PC-3 (cell line): ENCODE data around the gene SNRNP70. TPM values are rescaled to one million over a fixed set of nuclear protein-coding genes. Genes with fewer than 3 reads are reported as not detected.

Experiments used
- ATAC-seq: fragments of 200-7000 bp; cut with Tn5 transposase; 2 replicates; pipeline ENCODE4 v1.9.1; 2020; ENCODE audit warnings: mild to moderate bottlenecking, moderate library complexity
- BruUV-seq: library from RNA; stranded (reverse); fragments of 400-500 nt; replicated peaks from 2 replicates; lab custom pipeline; 2021; lab: Mats Ljungman, UMichigan
- CTCF ChIA-PET: fragments of 300-600 bp; sonication (Branson Sonifier 250); formaldehyde crosslinking; loops from one replicate; lab custom pipeline; 2022; ENCODE audit warnings: antibody characterized with exemption; lab: Charles Lee
- POLR2A ChIA-PET: fragments of 300-600 bp; sonication (Branson Sonifier 250); formaldehyde crosslinking; loops from one replicate; lab custom pipeline; 2022; ENCODE audit warnings: antibody characterized with exemption; ENCODE audit not compliant: unreplicated experiment; lab: Charles Lee
- DNase-seq: peaks from one replicate; pipeline ENCODE4 v3.0.0-alpha.2; 2015
- H2AFZ ChIP-seq: fragments of 300-600 bp; sonication (generic); 2 replicates; pipeline ENCODE4 v1.6.0; 2016; ENCODE audit warnings: antibody characterized with exemption, low read length
- H3F3A ChIP-seq: fragments of 300-600 bp; sonication (generic); one replicate; pipeline ENCODE4 v1.6.0; 2017; ENCODE audit warnings: antibody characterized with exemption, low read length, control low read depth, mild to moderate bottlenecking; ENCODE audit not compliant: unreplicated experiment
- H3K27ac ChIP-seq: fragments of 300-600 bp; sonication (generic); 2 replicates; pipeline ENCODE4 v1.5.1; 2016; ENCODE audit warnings: mild to moderate bottlenecking, low read length
- H3K27me3 ChIP-seq: fragments of 300-600 bp; sonication (generic); 2 replicates; pipeline ENCODE4 v1.6.1; 2016; ENCODE audit warnings: low read length, mixed read lengths
- H3K36me3 ChIP-seq: fragments of 300-600 bp; sonication (generic); 2 replicates; pipeline ENCODE4 v1.6.1; 2016; ENCODE audit warnings: low read depth, mixed run types, low read length, mixed read lengths
- H3K4me1 ChIP-seq: fragments of 300-600 bp; sonication (generic); 2 replicates; pipeline ENCODE4 v1.5.1; 2016; ENCODE audit warnings: low read length; ENCODE audit not compliant: insufficient read depth
- H3K4me2 ChIP-seq: fragments of 300-600 bp; sonication (generic); 2 replicates; pipeline ENCODE4 v1.6.0; 2016; ENCODE audit warnings: low read length
- H3K4me3 ChIP-seq: fragments of 300-600 bp; sonication (generic); 2 replicates; pipeline ENCODE4 v1.5.1; 2016; ENCODE audit warnings: mild to moderate bottlenecking, low read length, mixed read lengths
- H3K79me2 ChIP-seq: fragments of 300-600 bp; sonication (generic); 2 replicates; pipeline ENCODE4 v1.6.1; 2017; ENCODE audit warnings: low read length, mixed read lengths
- H3K9ac ChIP-seq: fragments of 300-600 bp; sonication (generic); 2 replicates; pipeline ENCODE4 v1.6.0; 2016; ENCODE audit warnings: mild to moderate bottlenecking, low read length
- H3K9me2 ChIP-seq: fragments of 300-600 bp; sonication (generic); replicated peaks from 2 replicates; pipeline ENCODE4 v1.6.1; 2016; ENCODE audit warnings: mixed run types, low read length, mixed read lengths
- H3K9me3 ChIP-seq: fragments of 300-600 bp; sonication (generic); 2 replicates; pipeline ENCODE4 v1.6.1; 2016; ENCODE audit warnings: low read length, mixed read lengths
- H4K20me1 ChIP-seq: fragments of 300-600 bp; sonication (generic); 2 replicates; pipeline ENCODE4 v1.6.1; 2016; ENCODE audit warnings: low read length, mixed read lengths
- EZH2 ChIP-seq: fragments of 300-600 bp; sonication (generic); IDR thresholded peaks from one replicate; pipeline ENCODE4 v1.6.1; 2017; ENCODE audit warnings: antibody characterized with exemption, mild to moderate bottlenecking, low read length; ENCODE audit not compliant: unreplicated experiment
- EZH2phosphoT487 ChIP-seq: fragments of 300-600 bp; sonication (generic); IDR thresholded peaks from 2 replicates; pipeline ENCODE4 v1.6.1; 2018; ENCODE audit warnings: mild to moderate bottlenecking, antibody characterized with exemption, low read length, borderline replicate concordance
- intact Hi-C: fragments of 100-400 bp; cut with micrococcal nuclease; formaldehyde crosslinking; loops from 2 replicates; pipeline ENCODE4 v1.9.0; 2023
- total RNA-seq: library from RNA; depleted of rRNA; stranded (reverse); fragments of >200 nt; gene quantifications from 2 replicates; pipeline ENCODE4 v1.2.3, GENCODE V29; 2014
- TF ChIP-seq, protein P1 (sequence below): fragments of 300-600 bp; sonication (generic); conservative IDR thresholded peaks from 2 replicates; pipeline ENCODE4 v1.5.1; 2017; ENCODE audit warnings: antibody characterized with exemption, low read depth, mild to moderate bottlenecking, low read length

SNRNP70 gene
- total RNA-seq, 1 experiment from 2014 or later = 367 TPM

DNA sequence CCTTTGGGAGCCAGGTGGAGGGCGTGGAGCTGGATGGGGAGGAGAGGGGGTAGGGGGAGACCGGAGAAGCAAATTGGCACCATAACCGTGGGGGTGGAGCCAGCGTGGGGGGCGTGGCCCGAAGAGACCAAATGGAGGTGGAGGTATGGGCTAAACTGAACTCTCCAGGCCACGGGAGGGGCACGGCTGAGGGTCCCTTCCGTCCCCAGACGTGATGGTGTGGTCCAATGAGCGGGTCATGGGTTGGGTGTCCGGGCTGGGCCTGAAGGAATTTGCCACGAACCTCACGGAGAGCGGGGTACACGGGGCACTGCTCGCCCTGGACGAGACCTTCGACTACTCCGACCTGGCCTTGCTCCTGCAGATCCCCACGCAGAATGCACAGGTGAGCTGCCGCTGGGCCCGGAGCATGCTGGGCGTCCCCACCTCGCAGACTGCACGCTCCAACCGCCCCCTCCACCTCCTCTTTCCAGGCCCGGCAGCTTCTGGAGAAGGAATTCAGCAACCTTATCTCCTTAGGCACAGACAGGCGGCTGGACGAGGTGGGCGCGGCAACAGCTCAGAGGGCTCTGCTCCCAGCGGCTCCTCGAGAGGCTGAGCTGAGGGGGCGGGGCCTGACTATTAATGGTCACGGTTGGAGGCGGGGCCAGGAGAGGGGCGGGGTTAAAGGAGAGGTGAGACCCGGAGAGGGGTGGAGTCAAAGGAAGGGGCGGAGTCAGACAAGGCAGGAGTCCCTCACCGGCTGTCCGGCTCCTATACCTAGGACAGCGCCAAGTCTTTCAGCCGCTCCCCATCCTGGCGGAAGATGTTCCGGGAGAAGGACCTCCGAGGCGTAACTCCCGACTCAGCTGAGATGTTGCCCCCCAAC lies 63.8 kb downstream of the SNRNP70 start:
- no peaks in the 10 kb centered on the region for H4K20me1 ChIP-seq
- ChIA-PET POLR2A (interaction anchor here (0.6 to 0.7 kb wide), 3 partner anchors 50 to 181 kb away, joined by 4 to 18 read pairs (median 5); no protein-coding TSS in a partner anchor), CTCF (interaction anchor here (0.6 to 2.0 kb wide), 4 partner anchors 21 to 74 kb away, joined by 4 to 11 read pairs (median 6); no protein-coding TSS in a partner anchor)
- TF ChIP-seq, protein P1, sequence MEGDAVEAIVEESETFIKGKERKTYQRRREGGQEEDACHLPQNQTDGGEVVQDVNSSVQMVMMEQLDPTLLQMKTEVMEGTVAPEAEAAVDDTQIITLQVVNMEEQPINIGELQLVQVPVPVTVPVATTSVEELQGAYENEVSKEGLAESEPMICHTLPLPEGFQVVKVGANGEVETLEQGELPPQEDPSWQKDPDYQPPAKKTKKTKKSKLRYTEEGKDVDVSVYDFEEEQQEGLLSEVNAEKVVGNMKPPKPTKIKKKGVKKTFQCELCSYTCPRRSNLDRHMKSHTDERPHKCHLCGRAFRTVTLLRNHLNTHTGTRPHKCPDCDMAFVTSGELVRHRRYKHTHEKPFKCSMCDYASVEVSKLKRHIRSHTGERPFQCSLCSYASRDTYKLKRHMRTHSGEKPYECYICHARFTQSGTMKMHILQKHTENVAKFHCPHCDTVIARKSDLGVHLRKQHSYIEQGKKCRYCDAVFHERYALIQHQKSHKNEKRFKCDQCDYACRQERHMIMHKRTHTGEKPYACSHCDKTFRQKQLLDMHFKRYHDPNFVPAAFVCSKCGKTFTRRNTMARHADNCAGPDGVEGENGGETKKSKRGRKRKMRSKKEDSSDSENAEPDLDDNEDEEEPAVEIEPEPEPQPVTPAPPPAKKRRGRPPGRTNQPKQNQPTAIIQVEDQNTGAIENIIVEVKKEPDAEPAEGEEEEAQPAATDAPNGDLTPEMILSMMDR = no peak
- TF ChIP-seq EZH2 (no peak), EZH2phosphoT487 (no peak)
- H3K27ac ChIP-seq = peak overlapping the region; percentile 44; the same call in 1 of the 2 replicates
- peak overlapping the region; percentile 70 for H2AFZ ChIP-seq
- no TSS peak for BruUV-seq
- H3K4me3 ChIP-seq = peak overlapping the region; percentile 71
- no peaks in the 10 kb centered on the region for H3K27me3 ChIP-seq
- intact Hi-C loops = no loop called here
- no peaks in the 10 kb centered on the region for H3K9me3 ChIP-seq
- peak overlapping the region; percentile 91 for H3K4me2 ChIP-seq
- peak overlapping the region; percentile 75 for H3K9ac ChIP-seq
- no peaks in the 10 kb centered on the region for H3K36me3 ChIP-seq
- H3K79me2 ChIP-seq = no peaks in the 10 kb centered on the region
- ATAC-seq (peak; percentile 70), DNase-seq (peak; percentile 99)
- H3K9me2 ChIP-seq = no peaks in the 10 kb centered on the region
- peaks cover 25% of the 10 kb centered on the region for H3K4me1 ChIP-seq
- no peaks in the 10 kb centered on the region for H3F3A ChIP-seq

DNA sequence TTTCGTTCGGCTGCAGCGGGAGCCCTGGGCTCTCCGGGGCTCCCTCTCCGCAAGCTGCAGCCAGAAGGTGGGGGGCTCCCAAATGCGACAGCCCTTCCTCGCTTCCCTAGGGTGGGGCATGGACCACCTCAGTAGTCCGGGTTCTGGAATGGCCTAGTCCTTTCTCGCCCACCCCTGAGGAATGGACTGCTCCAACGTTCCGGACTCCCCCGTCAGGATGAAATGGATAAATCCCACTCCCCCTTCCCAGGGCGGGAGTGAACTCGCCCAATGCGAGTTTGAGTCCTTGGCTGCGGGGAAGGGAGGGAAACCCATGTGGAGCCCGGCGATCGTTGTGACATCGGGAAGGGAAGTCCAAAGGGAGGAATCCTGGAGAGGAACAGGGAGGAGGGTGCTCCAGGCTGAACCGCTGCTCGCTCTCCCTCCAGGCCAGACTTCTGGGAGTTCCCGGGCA lies 64.4 kb downstream of the SNRNP70 start:
- Histone ChIP-seq H3K4me3 (peak overlapping the region; percentile 71), H3K36me3 (no peaks in the 10 kb centered on the region), H3F3A (no peaks in the 10 kb centered on the region), H3K9me2 (no peaks in the 10 kb centered on the region), H4K20me1 (no peaks in the 10 kb centered on the region), H3K9ac (peak overlapping the region; percentile 75), H3K27me3 (no peaks in the 10 kb centered on the region), H2AFZ (peak overlapping the region; percentile 70), H3K79me2 (no peaks in the 10 kb centered on the region), H3K4me2 (peak overlapping the region; percentile 91), H3K27ac (peak overlapping the region; percentile 44), H3K9me3 (no peaks in the 10 kb centered on the region), H3K4me1 (peaks cover 25% of the 10 kb centered on the region)
- intact Hi-C loops = loop anchor here (1.0 kb wide), 1 partner anchor 50 kb away; no protein-coding TSS in a partner anchor
- DNase-seq (peak; percentile 74), ATAC-seq (peak; percentile 4)
- POLR2A ChIA-PET = interaction anchor here (0.6 kb wide), 1 partner anchor 49 kb away, joined by 5 read pairs; no protein-coding TSS in a partner anchor
- no peak for TF ChIP-seq EZH2
- TF ChIP-seq, protein P1 = no peak
- TF ChIP-seq EZH2phosphoT487 = no peak
- CTCF ChIA-PET = interaction anchor here (1.1 to 2.0 kb wide), 3 partner anchors 22 to 59 kb away, joined by 5 to 11 read pairs (median 6); no protein-coding TSS in a partner anchor
- TSS peak; percentile 88 for BruUV-seq
